HEK293 (cell line): ENCODE measurements around the gene GTSE1.

ENCODE experiments used
- CTCF ChIA-PET: fragments of 350-600 bp; formaldehyde crosslinking; extraction: SDS; loops from one replicate; lab custom pipeline; 2021; ENCODE audit warnings: antibody characterized with exemption; lab: Yijun Ruan, JAX
- POLR2A ChIA-PET: fragments of 300-600 bp; formaldehyde crosslinking; extraction: SDS; loops from one replicate; lab custom pipeline; 2020; ENCODE audit warnings: antibody characterized with exemption, inconsistent platforms; lab: Yijun Ruan, JAX
- H3K27ac ChIP-seq: fragments of 200-500 bp; sonication (Bioruptor generic); 2 replicates; pipeline ENCODE4 v1.5.1; 2014; ENCODE audit warnings: low read depth, low read length, control low read depth, inconsistent platforms; ENCODE audit errors: extremely low read depth
- H3K36me3 ChIP-seq, 2 experiments: fragments of 200-500 bp in 1 of 2; sonication (Bioruptor generic) in 1 of 2; 1 replicate in 1 of 2; 2 replicates in 1 of 2; pipeline ENCODE4 v1.5.1; 2014 to 2017; ENCODE audit warnings: inconsistent platforms in 2 of 2, low read length in 2 of 2; ENCODE audit not compliant: control insufficient read depth in 2 of 2, insufficient read depth in 1 of 2
- H3K4me1 ChIP-seq: fragments of 200-500 bp; sonication (Bioruptor generic); 2 replicates; pipeline ENCODE4 v1.5.1; 2014; ENCODE audit warnings: mild to moderate bottlenecking, low read length, inconsistent platforms; ENCODE audit not compliant: control insufficient read depth, insufficient read depth
- H3K4me3 ChIP-seq: 2 replicates; pipeline ENCODE4 v1.5.1; 2011; ENCODE audit warnings: low read depth, mild to moderate bottlenecking, control low read depth, low read length, moderate library complexity
- H3K9me3 ChIP-seq: fragments of 200-500 bp; sonication (Bioruptor generic); 2 replicates; pipeline ENCODE4 v1.5.1; 2014; ENCODE audit warnings: low read depth, low read length, inconsistent platforms; ENCODE audit not compliant: control insufficient read depth, insufficient read depth
- GFI1B ChIP-seq: fragments of 450-650 bp; formaldehyde crosslinking; IDR thresholded peaks from 2 replicates; pipeline ENCODE4 v1.5.1; 2016; ENCODE audit warnings: missing biosample characterization, missing genetic modification characterization
- GLI4 ChIP-seq: fragments of 450-650 bp; formaldehyde crosslinking; IDR thresholded peaks from 2 replicates; pipeline ENCODE4 v1.5.1; 2016; ENCODE audit warnings: missing biosample characterization, missing genetic modification characterization
- KLF9 ChIP-seq: fragments of 450-650 bp; formaldehyde crosslinking; IDR thresholded peaks from 2 replicates; pipeline ENCODE4 v1.5.1; 2016; ENCODE audit warnings: missing biosample characterization, missing genetic modification characterization, low read depth
- MYNN ChIP-seq: fragments of 450-650 bp; formaldehyde crosslinking; IDR thresholded peaks from 2 replicates; pipeline ENCODE4 v1.5.1; 2016; ENCODE audit warnings: missing biosample characterization, missing genetic modification characterization, borderline replicate concordance
- ZBTB21 ChIP-seq: fragments of 450-650 bp; formaldehyde crosslinking; IDR thresholded peaks from 2 replicates; pipeline ENCODE4 v1.5.1; 2017; ENCODE audit warnings: missing biosample characterization, missing genetic modification characterization
- ZNF121 ChIP-seq: fragments of 450-650 bp; formaldehyde crosslinking; IDR thresholded peaks from 2 replicates; pipeline ENCODE4 v1.5.1; 2016; ENCODE audit warnings: missing biosample characterization, missing genetic modification characterization
- ZNF292 ChIP-seq: fragments of 450-650 bp; formaldehyde crosslinking; IDR thresholded peaks from 2 replicates; pipeline ENCODE4 v1.5.1; 2016; ENCODE audit warnings: low read depth, missing biosample characterization, missing genetic modification characterization, borderline replicate concordance
- ZNF341 ChIP-seq: fragments of 450-650 bp; formaldehyde crosslinking; IDR thresholded peaks from 2 replicates; pipeline ENCODE4; 2016; ENCODE audit warnings: low read depth, missing biosample characterization, missing genetic modification characterization
- ZNF521 ChIP-seq: fragments of 450-650 bp; formaldehyde crosslinking; IDR thresholded peaks from 2 replicates; pipeline ENCODE4 v1.5.1; 2017; ENCODE audit warnings: missing biosample characterization, mild to moderate bottlenecking, missing genetic modification characterization
- TF ChIP-seq, protein P1 (sequence below): fragments of 450-650 bp; formaldehyde crosslinking; IDR thresholded peaks from 2 replicates; pipeline ENCODE4 v1.5.1; 2016; ENCODE audit warnings: missing biosample characterization, missing genetic modification characterization, low read depth
- TF ChIP-seq, protein P2 (sequence below): fragments of 450-650 bp; formaldehyde crosslinking; conservative IDR thresholded peaks from 2 replicates; pipeline ENCODE4 v1.5.1; 2016; ENCODE audit warnings: low read depth, missing biosample characterization, missing genetic modification characterization

GTSE1 gene

DNA sequence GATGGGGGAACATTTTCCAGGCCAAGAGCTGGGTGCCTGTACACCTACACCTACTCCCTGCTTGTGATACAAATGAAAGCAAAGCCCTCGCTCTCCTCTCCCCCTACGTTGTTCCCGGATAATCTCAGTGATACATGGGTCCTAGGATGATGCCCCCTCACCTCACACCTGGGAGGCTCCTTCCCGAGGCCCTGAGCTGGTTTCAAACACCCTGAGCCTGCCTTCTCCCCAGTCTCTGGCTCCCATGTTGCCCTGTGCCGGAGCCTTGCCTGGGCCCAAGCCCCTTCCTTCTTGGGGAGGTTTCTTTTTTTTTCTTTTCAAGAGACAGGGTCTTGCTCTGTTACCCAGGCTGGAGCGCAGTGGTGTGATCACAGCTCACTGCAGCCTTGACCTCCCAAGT lies 62.1 kb downstream of the GTSE1 start:
- H3K36me3 ChIP-seq = peaks cover 0 to 86% of the 10 kb centered on the region in 2 experiments; a peak in 2 of 3 replicates
- no peaks in the 10 kb centered on the region for H3K4me1 ChIP-seq
- POLR2A ChIA-PET = interaction anchor here (0.6 to 1.3 kb wide), 3 partner anchors 9 to 98 kb away, joined by 3 to 4 read pairs (median 3); no protein-coding TSS in a partner anchor
- CTCF ChIA-PET = interaction anchor here (1.1 to 1.6 kb wide), 3 partner anchors 9 to 185 kb away, joined by 5 to 13 read pairs (median 6); no protein-coding TSS in a partner anchor
- H3K27ac ChIP-seq = no peak overlapping the region
- no peaks in the 10 kb centered on the region for H3K9me3 ChIP-seq
- H3K4me3 ChIP-seq = no peak overlapping the region
- TF ChIP-seq ZBTB21 (tag by site-specific recombination) = no peak
- TF ChIP-seq ZNF341 (tag by site-specific recombination) = peak; percentile 33; the same call in 1 of the 2 replicates
- no peak for TF ChIP-seq ZNF521 (tag by site-specific recombination)
- TF ChIP-seq GFI1B = no peak
- TF ChIP-seq, protein P1, sequence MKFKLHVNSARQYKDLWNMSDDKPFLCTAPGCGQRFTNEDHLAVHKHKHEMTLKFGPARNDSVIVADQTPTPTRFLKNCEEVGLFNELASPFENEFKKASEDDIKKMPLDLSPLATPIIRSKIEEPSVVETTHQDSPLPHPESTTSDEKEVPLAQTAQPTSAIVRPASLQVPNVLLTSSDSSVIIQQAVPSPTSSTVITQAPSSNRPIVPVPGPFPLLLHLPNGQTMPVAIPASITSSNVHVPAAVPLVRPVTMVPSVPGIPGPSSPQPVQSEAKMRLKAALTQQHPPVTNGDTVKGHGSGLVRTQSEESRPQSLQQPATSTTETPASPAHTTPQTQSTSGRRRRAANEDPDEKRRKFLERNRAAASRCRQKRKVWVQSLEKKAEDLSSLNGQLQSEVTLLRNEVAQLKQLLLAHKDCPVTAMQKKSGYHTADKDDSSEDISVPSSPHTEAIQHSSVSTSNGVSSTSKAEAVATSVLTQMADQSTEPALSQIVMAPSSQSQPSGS (tag by site-specific recombination) = no peak
- no peak for TF ChIP-seq GLI4 (tag by site-specific recombination)
- no peak for TF ChIP-seq MYNN (tag by site-specific recombination)

DNA sequence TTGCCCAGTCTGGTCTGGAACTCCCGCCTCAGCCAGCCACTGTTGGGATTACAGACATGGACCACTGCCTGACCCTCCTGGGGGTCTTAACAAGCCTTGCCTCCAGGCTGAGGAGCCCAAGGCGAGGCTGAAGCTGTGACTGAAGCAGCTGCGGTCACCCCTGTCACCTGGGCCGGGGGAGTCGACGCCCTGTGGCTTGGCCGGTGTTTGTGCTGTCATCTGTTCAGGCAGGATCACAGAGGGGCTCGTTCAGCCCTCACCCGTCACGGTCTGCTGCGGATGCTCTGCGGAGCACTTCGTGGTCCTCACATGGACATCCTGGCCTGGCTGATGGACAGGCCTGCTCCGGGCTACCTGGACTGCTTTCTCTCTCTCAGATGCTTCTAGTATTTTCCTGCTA lies 62.7 kb downstream of the GTSE1 start:
- Histone ChIP-seq H3K27ac (no peak overlapping the region), H3K4me3 (no peak overlapping the region), H3K4me1 (no peaks in the 10 kb centered on the region), H3K36me3 (peaks cover 0 to 86% of the 10 kb centered on the region in 2 experiments; a peak in 2 of 3 replicates), H3K9me3 (no peaks in the 10 kb centered on the region)
- CTCF ChIA-PET = interaction anchor here (0.6 to 1.6 kb wide), 4 partner anchors 8 to 237 kb away, joined by 3 to 13 read pairs (median 6); no protein-coding TSS in a partner anchor
- POLR2A ChIA-PET = interaction anchor here (0.6 to 1.3 kb wide), 3 partner anchors 8 to 97 kb away, joined by 3 to 4 read pairs (median 3); no protein-coding TSS in a partner anchor
- TF ChIP-seq, protein P2, sequence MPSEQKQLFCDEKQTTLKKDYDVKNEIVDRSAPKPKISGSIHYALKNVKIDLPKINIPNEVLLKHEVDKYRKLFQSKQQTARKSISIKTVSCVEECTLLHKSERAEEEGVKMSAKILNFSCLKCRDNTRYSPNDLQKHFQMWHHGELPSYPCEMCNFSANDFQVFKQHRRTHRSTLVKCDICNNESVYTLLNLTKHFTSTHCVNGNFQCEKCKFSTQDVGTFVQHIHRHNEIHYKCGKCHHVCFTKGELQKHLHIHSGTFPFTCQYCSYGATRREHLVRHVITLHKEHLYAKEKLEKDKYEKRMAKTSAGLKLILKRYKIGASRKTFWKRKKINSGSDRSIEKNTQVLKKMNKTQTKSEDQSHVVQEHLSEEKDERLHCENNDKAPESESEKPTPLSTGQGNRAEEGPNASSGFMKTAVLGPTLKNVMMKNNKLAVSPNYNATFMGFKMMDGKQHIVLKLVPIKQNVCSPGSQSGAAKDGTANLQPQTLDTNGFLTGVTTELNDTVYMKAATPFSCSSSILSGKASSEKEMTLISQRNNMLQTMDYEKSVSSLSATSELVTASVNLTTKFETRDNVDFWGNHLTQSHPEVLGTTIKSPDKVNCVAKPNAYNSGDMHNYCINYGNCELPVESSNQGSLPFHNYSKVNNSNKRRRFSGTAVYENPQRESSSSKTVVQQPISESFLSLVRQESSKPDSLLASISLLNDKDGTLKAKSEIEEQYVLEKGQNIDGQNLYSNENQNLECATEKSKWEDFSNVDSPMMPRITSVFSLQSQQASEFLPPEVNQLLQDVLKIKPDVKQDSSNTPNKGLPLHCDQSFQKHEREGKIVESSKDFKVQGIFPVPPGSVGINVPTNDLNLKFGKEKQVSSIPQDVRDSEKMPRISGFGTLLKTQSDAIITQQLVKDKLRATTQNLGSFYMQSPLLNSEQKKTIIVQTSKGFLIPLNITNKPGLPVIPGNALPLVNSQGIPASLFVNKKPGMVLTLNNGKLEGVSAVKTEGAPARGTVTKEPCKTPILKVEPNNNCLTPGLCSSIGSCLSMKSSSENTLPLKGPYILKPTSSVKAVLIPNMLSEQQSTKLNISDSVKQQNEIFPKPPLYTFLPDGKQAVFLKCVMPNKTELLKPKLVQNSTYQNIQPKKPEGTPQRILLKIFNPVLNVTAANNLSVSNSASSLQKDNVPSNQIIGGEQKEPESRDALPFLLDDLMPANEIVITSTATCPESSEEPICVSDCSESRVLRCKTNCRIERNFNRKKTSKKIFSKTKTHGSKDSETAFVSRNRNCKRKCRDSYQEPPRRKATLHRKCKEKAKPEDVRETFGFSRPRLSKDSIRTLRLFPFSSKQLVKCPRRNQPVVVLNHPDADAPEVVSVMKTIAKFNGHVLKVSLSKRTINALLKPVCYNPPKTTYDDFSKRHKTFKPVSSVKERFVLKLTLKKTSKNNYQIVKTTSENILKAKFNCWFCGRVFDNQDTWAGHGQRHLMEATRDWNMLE = no peak
- TF ChIP-seq ZNF292 (tag by site-specific recombination) (no peak), KLF9 (no peak), ZNF121 (tag by site-specific recombination) (no peak)

DNA sequence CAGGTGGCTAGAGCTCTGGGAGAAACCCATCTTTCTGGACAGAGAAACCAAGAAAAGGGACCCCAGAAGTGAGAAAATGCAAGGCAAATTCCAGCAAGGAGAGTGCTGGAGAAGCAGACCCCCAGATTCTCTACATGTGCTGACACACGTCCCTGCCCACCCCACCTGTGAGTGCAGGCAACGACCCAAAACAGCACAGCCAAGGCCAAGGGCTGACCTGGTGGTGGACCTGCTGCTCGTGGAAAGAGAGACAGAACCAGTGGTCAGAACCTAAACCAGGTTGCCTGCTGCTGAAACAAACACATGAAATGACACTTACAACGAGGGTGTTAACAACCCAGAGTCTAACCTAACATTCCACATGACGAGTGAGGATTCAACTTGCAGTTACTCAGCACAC lies 63.4 kb downstream of the GTSE1 start:
- Histone ChIP-seq H3K4me3 (no peak overlapping the region), H3K27ac (no peak overlapping the region), H3K4me1 (no peaks in the 10 kb centered on the region), H3K36me3 (peaks cover 0 to 86% of the 10 kb centered on the region in 2 experiments; a peak in 2 of 3 replicates), H3K9me3 (no peaks in the 10 kb centered on the region)
- ChIA-PET POLR2A (no interaction called here), CTCF (interaction anchor here (0.6 kb wide), 1 partner anchor 238 kb away, joined by 3 read pairs; no protein-coding TSS in a partner anchor)
- TF ChIP-seq ZBTB21 (tag by site-specific recombination) = no peak
- TF ChIP-seq, all 188 proteins: peak for 0
